Measurements from ENCODE around the gene FBXW7.

Gene FBXW7

GRCh38 chr4:152421576-152421975 lies 114.3 kb downstream of the FBXW7 start:
- no peak for DNase-seq

GRCh38 chr4:152419809-152420208 lies 116.1 kb downstream of the FBXW7 start:
- DNase-seq: no peak

DNA sequence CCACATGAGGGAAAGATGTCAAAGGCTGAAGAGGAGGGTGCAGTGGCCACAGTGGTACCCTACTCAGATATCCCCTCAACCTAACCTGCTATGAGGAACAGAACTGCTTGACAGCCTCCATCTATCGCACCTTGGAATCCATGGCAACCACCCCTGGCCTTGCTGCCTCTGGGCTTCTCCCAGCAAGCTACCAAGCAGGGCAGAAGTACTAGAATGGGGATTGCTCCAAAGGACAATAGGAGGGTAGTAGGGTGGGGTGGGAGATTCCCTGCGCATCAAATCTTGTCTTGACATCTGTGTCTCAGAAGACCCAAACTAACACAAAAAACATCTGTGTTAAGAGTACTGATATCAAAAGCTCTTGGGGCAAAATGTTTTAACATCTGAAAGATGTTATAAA lies 118.2 kb downstream of the FBXW7 start:
- no peak for DNase-seq

DNA sequence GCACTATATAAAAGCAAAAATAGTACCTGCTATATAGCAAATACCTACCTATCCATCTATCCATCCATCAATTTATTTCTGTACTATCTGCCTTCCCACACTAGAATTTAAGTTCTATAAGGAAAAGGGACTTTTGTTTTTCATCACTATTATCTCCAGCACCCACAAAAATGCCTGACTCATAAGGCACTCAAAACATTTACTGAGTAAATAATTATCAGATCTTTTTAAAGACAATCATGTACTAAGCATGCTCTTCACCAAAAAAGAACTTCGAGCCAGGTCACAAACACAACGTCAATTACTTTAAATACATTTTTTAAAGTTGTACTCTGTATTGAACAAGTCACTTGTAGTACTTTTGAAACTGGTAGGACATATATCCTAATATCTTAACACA lies 119.9 kb downstream of the FBXW7 start:
- DNase-seq: no peak

- no peak for DNase-seq
These were observed 127.2 kb downstream of the FBXW7 start for GRCh38 chr4:152408514-152409327.

DNA sequence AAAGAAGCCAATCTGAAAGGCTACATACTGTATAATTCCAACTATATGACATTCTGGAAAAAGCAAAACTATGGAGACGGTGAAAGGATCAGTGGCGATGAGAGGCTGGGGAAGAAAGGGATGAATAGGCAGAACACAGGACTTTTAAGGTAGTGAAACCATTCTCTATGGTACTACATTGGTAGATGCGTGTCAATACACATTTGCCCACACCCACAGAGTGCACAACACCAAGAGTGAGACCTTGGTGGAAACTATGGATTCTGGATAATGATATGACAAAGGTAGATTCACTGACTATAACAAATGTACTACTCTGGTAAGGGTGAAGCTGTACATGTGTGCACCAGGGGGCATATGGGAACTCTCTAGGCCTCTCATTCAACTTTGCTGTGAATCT lies 134.5 kb downstream of the FBXW7 start:
- DNase-seq: no peak

- DNase-seq: no peak
These were observed 136.6 kb downstream of the FBXW7 start for GRCh38 chr4:152399246-152399645.

DNA sequence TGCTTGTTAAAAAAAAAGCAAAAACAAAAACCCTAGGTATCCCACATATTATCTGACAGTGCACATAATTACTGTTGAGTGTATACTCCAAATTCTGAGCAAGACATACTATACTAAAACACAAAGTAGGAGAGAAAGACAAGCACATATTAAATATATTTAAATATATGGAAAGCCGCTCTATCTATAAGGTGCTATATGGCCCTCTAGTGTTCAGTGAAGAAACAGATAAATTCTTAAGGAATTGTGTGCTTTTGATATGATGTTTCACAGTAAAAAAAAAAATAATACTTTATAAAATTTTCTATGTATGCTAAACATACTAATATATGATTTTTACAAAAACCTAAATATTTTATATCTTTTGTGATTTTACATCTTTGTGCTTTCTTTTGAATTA lies 137.8 kb downstream of the FBXW7 start:
- DNase-seq: no peak

DNA sequence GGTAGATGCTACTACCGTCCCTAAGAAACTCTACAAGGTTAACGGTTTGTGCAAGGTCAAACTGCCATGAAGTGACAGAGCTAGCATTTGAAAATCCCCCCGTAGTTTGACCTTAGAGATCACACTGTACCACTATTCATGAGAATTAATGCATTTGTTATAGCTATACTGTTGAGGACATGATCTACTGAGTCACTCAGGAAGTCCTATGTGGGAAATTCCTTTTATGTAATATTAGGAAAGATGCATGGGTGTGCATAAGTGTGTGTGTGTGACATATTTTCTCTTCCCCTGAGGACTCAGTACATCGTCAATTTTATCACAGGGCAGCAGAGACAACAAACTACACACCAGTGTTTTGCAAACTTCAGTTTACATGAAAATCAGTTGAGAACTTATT lies 141.1 kb downstream of the FBXW7 start:
- DNase-seq: no peak

GRCh38 chr4:152392079-152392478 lies 143.8 kb downstream of the FBXW7 start:
- no peak for DNase-seq

GRCh38 chr4:152390216-152390615 lies 145.7 kb downstream of the FBXW7 start:
- DNase-seq: no peak

DNA sequence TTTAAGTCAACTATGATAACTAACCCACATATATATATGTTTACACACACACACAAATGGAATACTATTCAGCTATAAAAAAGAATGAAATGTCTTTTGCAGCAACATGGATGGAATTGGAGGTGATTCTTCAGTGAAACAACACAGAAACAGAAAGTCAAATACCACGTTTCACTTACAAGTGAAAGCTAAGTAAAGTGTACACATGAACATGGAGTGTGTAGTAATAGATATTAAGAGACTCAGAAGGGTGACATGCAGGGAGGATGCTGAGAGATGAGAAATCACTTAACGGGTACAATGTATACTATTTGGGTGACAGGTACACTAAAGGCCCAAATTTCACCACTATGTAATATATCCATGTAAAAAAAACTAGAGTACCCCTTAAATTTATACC lies 146.5 kb downstream of the FBXW7 start:
- no peak for DNase-seq

GRCh38 chr4:152385551-152385950 lies 150.3 kb downstream of the FBXW7 start:
- DNase-seq: no peak

DNA sequence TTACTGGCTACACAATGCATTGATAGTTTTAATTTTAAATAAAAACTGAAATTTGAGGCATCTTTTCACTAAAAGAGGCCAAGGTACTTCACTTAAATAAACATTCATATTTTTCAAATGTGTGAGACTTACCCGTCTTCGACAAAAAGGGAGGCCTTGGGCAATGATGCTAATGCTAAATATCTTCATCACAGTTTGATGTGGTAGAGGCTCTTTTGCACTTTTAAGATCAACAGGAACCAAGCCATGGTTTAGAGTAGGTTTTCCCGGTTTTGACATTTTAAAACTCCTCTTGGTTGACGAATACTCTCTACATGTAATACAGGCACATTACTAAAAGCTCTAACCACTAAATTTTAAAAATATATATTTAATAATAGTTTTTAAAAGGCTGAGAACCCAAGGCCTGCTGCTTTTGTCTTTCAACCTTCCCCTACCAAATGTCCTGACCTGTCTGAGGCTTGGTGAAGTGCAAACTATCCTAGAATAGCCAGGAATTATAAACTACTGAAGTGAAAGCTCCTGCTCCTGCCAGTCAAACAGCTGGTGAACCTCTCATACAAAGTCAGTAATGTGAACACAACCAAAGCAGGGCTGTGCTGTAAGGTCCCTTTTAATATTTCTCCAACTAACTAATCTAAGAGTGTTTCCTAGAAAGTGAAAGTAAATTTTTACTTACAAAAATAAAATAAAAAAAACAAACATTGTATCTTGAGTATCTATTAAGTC lies 153.7 kb downstream of the FBXW7 start:
- DNase-seq: no peak

DNA sequence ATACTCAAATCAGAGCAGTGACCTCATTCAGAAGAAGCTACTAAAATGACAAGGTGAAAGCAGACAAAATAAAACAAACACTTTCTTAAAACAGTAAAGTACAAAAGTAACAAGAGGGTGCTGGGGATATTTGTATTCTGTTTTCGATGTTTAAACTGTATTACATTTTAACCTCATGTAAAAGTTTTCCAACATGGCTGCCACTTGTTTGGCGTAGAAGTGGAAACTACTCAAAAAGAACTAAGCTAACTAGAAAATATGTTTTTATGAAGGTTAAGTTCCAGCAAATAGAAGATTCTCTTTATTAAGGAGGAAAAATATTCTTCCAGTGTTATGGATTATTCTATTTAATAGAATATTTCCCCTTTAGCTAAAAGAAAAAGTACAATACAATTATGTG lies 155.0 kb downstream of the FBXW7 start:
- DNase-seq: no peak

DNA sequence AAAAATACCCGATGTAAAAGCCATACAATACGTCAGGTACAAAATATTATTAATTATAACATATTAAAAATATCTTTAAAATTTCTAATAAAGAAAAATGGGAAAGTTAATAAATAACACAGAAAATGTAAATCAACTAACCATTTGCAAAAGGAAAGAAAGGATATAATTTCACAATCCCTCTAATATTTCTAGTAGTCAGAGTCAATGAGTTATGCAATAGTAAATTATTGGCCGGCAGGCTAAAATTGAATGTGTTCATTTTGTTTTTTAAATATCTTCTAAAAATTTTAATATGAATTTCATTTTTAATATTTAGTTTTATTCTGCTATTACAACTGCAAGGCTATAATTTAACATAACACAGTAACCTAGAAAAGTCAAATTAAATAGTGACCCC lies 155.7 kb downstream of the FBXW7 start:
- no peak for DNase-seq

- DNase-seq: no peak
These were observed 161.1 kb downstream of the FBXW7 start for GRCh38 chr4:152374606-152375285.

- no peak for DNase-seq
These were observed 161.7 kb downstream of the FBXW7 start for GRCh38 chr4:152374153-152374552.

- no peak for DNase-seq
These were observed 163.4 kb downstream of the FBXW7 start for GRCh38 chr4:152372444-152372843.

DNA sequence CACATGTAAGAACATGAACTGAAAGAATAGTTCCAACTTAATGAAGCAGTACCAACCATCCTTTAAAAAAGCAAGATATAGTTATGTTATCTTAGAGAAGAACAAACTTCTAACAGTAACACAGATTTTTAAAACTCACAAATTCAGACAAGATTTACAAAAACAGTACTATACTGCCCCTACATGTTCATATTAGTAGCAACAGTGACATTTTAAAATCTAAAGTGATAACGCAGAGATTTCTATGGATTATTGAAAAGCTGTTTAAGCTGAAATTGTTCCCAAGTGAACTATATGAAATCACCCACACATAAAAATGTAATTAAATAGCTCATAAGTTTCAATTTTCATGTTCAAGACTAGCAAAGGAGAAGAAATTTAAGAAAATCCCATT lies 166.0 kb downstream of the FBXW7 start:
- DNase-seq: no peak

GRCh38 chr4:152369203-152369901 lies 166.5 kb downstream of the FBXW7 start:
- DNase-seq: no peak

DNA sequence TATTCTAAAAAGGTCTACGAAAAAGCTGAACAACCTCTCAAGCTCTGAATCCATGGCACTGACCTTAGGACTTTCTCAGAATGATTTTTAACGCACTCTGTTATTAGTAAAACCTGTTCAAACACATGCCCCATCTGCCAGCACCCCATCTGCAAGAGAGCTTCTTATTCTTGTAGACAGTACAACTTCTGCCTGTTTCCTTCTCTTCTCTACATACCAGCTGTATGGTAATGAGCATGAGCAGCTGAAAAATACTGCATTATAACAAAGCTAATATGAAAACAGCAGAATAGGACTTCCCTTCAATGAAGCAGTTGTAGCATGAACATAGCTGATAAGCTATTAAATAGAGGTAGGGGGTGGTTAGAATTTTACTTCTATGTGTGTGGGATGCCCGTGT lies 167.9 kb downstream of the FBXW7 start:
- DNase-seq: no peak

- no peak for DNase-seq
These were observed 171.0 kb downstream of the FBXW7 start for GRCh38 chr4:152364883-152365282.
